GM12891 (cell line): ENCODE measurements around the gene PRLR.

Experiments
- PAX5 ChIP-seq: IDR thresholded peaks from 2 replicates; pipeline ENCODE4 v1.6.1; 2011; ENCODE audit warnings: low read length, moderate library complexity, mild to moderate bottlenecking; ENCODE audit not compliant: insufficient read depth, severe bottlenecking
- POLR2A ChIP-seq: IDR thresholded peaks from 2 replicates; pipeline ENCODE4 v1.6.1; 2011; ENCODE audit warnings: low read depth, low read length, control low read depth
- POLR2AphosphoS5 ChIP-seq: IDR thresholded peaks from 2 replicates; pipeline ENCODE4 v1.6.1; 2011; ENCODE audit warnings: low read depth, low read length, control low read depth
- POU2F2 ChIP-seq: IDR thresholded peaks from 2 replicates; pipeline ENCODE4 v1.6.1; 2011; ENCODE audit warnings: low read depth, mild to moderate bottlenecking, control low read depth, low read length, moderate library complexity
- SPI1 ChIP-seq: IDR thresholded peaks from 2 replicates; pipeline ENCODE4 v1.6.1; 2011; ENCODE audit warnings: low read depth, low read length, control low read depth
- TAF1 ChIP-seq: IDR thresholded peaks from 2 replicates; pipeline ENCODE4 v1.6.1; 2011; ENCODE audit warnings: low read depth, low read length, control low read depth

DNA sequence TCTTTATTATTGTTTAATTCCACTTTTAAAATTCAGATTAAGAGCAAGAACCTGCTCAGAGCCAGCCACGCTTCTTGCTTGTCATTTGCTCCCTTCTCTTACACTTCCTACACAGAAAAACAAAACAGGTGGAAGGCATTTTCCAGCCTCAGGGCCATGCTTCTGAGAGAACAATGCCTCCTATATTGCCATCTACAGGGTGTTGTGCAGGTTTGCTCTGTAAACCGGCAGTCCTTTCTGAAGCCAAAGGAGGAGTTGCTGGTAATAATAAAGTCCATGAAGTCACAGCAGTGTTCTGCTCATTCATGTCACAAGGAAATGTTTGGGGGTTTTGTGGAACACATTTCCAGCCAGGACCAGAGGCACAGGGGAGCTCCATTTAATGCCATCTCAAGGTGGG is 16.1 kb upstream of the PRLR start:
- no peak for TF ChIP-seq POLR2A
- no peak for TF ChIP-seq TAF1
- TF ChIP-seq POLR2AphosphoS5 = no peak
- TF ChIP-seq SPI1 = no peak
- TF ChIP-seq PAX5 = no peak
- TF ChIP-seq POU2F2 = no peak
